Left renal pelvis (tissue), 4 donors: ENCODE results near the gene AP2A1. TPM values are rescaled to one million over a fixed set of nuclear protein-coding genes. Genes with fewer than 3 reads are reported as not detected.

Experiments used
- DNase-seq, 4 donors: peaks; one replicate each; pipeline ENCODE4 v3.0.0-alpha.2; 2013; ENCODE audit warnings: low read depth in 4 of 4, low spot score in 3 of 4
- polyA plus RNA-seq, 4 donors: library from polyadenylated mRNA; unstranded; fragments of 120-200 nt; gene quantifications; one replicate each; pipeline ENCODE4 v1.2.1, GENCODE V29; 2013; ENCODE audit not compliant: insufficient read length in 4 of 4

AP2A1 gene
- polyA plus RNA-seq, 4 donors: 45.5 to 74.1 (median 62.0) TPM

GRCh38 chr19:49764341-49764740 lies 2.5 kb upstream of the AP2A1 start:
- DNase-seq: no peak

GRCh38 chr19:49766007-49766929 lies 533 bp upstream of the AP2A1 start:
- peak; percentile 98 to 100 (median 99) for DNase-seq

GRCh38 chr19:49767381-49767780 lies 580 bp downstream of the AP2A1 start:
- DNase-seq: no peak

GRCh38 chr19:49767967-49768581 lies 1.3 kb downstream of the AP2A1 start:
- no peak for DNase-seq

GRCh38 chr19:49770529-49770928 lies 3.7 kb downstream of the AP2A1 start:
- no peak for DNase-seq

- DNase-seq: no peak
Measured at GRCh38 chr19:49771674-49772139, 4.9 kb downstream of the AP2A1 start.

GRCh38 chr19:49772850-49773432 lies 6.1 kb downstream of the AP2A1 start:
- no peak for DNase-seq

GRCh38 chr19:49773663-49774350 lies 7.0 kb downstream of the AP2A1 start:
- no peak for DNase-seq

GRCh38 chr19:49774969-49775368 lies 8.2 kb downstream of the AP2A1 start:
- no peak for DNase-seq

- no peak for DNase-seq
Measured at GRCh38 chr19:49775742-49776370, 9.1 kb downstream of the AP2A1 start.

- no peak for DNase-seq
Measured at GRCh38 chr19:49776371-49776764, 9.6 kb downstream of the AP2A1 start.

GRCh38 chr19:49779731-49780555 lies 13.1 kb downstream of the AP2A1 start:
- no peak for DNase-seq

- no peak for DNase-seq
Measured at GRCh38 chr19:49780861-49781260, 14.1 kb downstream of the AP2A1 start.

GRCh38 chr19:49781394-49781793 lies 14.6 kb downstream of the AP2A1 start:
- no peak for DNase-seq

GRCh38 chr19:49782515-49782914 lies 15.7 kb downstream of the AP2A1 start:
- no peak for DNase-seq

- no peak for DNase-seq
Measured at GRCh38 chr19:49786376-49786820, 19.6 kb downstream of the AP2A1 start.

GRCh38 chr19:49787746-49788145 lies 20.9 kb downstream of the AP2A1 start:
- no peak for DNase-seq

GRCh38 chr19:49788857-49789256 lies 22.1 kb downstream of the AP2A1 start:
- DNase-seq: no peak

GRCh38 chr19:49790866-49791265 lies 24.1 kb downstream of the AP2A1 start:
- DNase-seq: no peak
